Measurements from ENCODE around the gene MBD4. TPM values are rescaled to one million over a fixed set of nuclear protein-coding genes. Genes with fewer than 3 reads are reported as not detected.

The MBD4 gene
- total RNA-seq, 1 donor from 2014 or later: 44.1 TPM

Other genes starting within 250 kb of the MBD4 start
- 157 and 160 TPM in 2 replicates for gene COPG1, start 190.3 kb downstream of the MBD4 start, total RNA-seq
- 59.4 and 61.6 TPM in 2 replicates for gene HMCES, start 161.1 kb downstream of the MBD4 start, total RNA-seq
- gene EFCAB12, start 11.3 kb downstream of the MBD4 start, total RNA-seq: 0.32 and 0.34 TPM in 2 replicates
- gene IFT122, start 276 bp upstream of the MBD4 start, total RNA-seq: 10.0 and 14.7 TPM in 2 replicates
- gene RHO, start 88.7 kb upstream of the MBD4 start, total RNA-seq: not detected in 2 replicates
- not detected in 2 replicates for gene H1-8, start 103.2 kb upstream of the MBD4 start, total RNA-seq
- 1.3 and 1.7 TPM in 2 replicates for gene PLXND1, start 166.7 kb upstream of the MBD4 start, total RNA-seq